DMS 273 treated with DMSO at 0.1 percent for 48 hours (cell line): ENCODE measurements around the gene ISCA2.
"Not testable (repeated sequence)": the region's sequence is repeated elsewhere in the genome, so short reads cannot be mapped to it uniquely, and the experiment has no call there.

ENCODE experiments used
- DNase-seq: peaks from one replicate; lab custom pipeline; 2025; lab: John Stamatoyannopoulos, UW

The ISCA2 gene

DNA sequence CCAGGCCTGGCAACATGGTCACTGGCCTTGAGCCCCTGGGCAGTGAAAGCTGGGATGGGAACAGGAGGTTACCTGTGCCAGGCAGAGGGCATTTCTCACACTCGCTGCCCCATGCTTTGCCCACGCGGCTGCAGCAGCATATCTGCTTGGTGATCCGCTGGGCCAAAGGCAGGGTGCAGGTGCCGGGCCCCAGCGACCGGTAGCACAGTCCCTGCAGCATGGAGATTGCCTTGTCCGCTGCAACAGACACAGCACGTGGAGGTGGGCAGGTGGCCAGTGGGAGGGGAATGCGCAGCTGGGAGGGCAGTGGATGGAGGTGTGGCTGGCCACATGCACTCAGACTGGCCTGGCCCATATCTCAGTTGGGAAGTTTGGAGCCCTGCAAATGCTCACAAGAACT is 35.3 kb downstream of the ISCA2 start:
- DNase-seq = no peak

- DNase-seq = no peak
Measured at GRCh38 chr14:74531006-74531405, 37.4 kb downstream of the ISCA2 start.

- no peak for DNase-seq
Measured at GRCh38 chr14:74531467-74531866, 37.9 kb downstream of the ISCA2 start.

- DNase-seq = no peak
Measured at GRCh38 chr14:74532246-74532645, 38.7 kb downstream of the ISCA2 start.

DNA sequence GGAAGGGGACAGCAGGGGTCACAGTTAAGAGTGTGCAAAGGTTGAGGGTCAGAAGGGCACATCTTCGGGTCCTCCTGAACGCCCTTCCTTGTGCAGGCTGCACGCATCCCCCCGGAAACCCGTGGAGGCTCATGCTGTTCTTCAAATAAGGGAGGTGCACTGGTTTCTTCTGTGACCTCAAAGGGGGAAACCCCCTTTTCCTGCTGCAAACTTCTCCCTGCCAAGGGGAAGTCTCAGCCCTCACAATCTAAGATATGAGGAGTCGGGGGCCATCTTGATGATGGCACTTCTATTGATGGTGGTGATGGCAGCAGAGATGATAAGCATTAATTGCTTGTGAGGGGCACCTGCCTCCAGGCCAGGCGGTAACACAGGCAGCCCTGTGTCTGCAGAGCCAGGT is 40.0 kb downstream of the ISCA2 start:
- no peak for DNase-seq

- no peak for DNase-seq
Measured at GRCh38 chr14:74535756-74536325, 42.3 kb downstream of the ISCA2 start.

DNA sequence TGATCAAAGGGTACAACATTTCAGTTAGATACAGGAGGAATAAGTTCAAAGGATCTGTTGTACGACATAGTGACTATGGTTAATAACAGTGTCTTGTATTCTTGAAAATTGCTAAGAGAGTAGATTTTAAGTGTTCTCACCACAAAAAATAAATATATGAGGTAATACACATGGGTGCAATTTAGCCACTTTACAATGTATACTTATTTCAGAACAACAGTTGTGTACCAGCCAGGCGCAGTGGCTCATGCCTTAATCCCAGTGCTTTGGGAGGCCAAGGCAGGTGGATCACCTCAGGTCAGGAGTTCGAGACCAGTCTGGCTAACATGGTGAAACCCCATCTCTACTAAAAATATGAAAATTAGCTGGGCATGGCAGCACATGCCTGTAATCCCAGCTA is 42.8 kb downstream of the ISCA2 start:
- not testable (repeated sequence) for DNase-seq

- DNase-seq = no peak
Measured at GRCh38 chr14:74538411-74539391, 45.1 kb downstream of the ISCA2 start.

GRCh38 chr14:74539503-74539902 is 45.9 kb downstream of the ISCA2 start:
- DNase-seq = no peak

DNA sequence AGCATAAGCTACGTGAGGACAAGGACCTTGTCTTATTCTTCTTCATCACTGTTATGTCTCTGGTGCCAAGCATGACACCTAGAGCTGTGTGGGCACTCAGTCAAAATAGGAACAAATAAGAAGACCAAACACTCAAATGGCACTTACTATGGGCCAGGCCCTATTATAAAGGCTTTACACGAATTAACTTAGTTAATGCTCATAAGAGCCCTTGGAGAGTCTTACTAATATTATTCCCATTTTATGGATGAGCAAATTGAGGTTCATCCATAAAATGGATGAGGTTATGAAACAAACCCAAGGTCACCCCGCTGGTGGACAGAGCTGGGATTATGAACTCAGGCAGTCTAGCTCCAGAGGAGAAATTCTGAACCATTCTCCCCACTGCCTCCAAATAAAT is 47.7 kb downstream of the ISCA2 start:
- DNase-seq = no peak

DNA sequence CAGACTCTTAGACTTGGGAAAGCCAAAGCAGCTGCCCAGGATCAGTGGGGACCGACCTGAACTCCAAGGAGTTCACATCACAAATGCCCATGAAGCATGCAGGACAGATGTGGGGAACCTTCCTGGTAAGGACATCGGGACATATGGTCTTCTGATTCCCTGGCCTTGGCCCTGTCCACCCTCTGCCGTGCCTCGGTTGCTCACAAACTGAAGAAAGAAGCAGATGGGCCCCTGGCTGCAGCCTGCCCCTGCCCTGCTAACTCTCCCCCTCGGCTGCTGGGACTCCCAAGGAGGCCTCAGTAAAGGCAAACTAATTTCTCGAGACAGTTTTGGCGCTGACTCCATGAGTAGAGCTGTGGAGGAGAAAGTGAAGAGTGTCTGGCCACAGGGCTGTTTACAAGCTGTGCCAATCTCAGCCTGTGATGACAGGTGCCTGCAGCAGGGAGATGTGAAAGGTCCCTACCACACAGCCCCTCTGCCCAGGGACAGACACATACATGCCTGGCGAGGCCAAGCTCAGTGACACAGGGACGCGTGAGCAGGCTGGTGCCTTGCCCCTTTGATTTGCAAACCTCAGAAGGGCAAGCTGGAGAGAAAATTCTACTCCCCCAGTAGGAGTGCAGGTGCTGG is 48.6 kb downstream of the ISCA2 start:
- no peak for DNase-seq

DNA sequence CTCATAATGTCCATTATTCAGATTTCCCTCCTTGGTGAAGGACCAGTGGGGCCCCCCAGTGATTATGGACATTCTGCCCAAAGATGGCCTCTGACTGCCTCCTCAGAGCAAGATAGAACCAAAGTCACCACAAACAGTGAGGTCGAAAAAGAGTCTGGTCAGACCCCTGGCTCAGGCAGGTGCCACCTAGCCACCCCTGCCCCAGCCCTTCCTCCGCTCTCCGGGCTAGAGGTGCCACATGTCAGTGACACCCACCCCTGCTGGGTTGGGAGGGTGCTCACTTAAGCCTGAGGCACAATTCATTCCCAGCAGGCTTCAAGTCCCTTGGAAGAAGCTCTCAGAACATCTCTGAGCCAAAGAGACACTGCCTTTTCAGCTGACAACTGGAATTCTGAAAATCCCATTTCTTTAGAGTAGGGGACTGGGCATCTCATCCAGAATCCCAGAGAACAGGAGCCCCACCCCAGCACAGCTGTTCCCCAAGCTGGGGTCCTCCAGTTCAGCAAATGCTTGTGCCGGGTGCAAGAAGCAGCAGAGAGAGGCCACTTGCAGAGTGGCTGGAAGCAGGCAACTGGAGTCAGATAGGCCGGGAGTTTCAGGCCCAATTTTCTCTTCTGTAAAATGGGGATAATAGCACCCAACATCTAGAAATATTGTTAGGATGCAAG is 50.3 kb downstream of the ISCA2 start:
- DNase-seq = no peak

DNA sequence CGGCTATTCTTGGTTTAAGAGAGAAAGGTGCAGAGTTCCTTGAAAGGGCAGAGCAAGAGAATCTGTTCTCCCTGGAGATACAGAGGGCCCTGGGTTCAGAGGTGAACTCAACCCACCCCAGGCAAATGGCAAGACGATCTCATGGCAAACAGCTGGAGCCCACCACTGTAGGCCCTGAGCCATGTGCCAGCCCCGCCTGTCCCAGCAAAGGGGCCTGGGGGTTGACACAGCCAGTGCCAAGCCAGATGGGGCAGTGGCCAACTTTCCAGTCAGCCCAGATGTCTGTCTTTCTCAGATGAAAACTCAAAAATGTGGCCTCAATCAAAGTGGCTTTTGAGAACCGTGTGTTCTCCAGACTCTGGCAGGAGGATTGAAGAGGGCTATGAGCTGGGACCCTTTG is 51.8 kb downstream of the ISCA2 start:
- no peak for DNase-seq

DNA sequence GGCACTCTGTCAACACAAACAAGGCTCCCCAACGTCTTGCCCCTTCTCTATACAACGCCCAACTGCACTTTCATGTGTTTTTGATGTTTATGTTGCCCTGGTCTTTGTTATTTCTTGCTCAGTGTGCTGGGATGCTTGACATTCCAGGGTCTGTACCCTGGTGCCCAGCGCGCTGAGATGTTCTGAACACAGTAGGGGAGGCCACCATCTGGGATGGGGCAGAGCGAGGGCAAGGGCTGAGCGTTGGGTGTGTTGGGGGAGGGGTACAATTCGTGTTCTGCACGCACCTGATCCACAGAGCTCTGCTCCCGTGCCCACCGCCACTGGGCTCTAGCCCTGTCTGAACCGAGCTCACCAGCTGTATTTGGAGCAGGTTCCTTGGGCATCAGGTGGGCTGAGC is 52.9 kb downstream of the ISCA2 start:
- no peak for DNase-seq
